ENCODE data around the gene RHOBTB1.

RHOBTB1 gene

GRCh38 chr10:60868946-60869345 lies 75.0 kb downstream of the RHOBTB1 start:
- TF ChIP-seq, protein P1, sequence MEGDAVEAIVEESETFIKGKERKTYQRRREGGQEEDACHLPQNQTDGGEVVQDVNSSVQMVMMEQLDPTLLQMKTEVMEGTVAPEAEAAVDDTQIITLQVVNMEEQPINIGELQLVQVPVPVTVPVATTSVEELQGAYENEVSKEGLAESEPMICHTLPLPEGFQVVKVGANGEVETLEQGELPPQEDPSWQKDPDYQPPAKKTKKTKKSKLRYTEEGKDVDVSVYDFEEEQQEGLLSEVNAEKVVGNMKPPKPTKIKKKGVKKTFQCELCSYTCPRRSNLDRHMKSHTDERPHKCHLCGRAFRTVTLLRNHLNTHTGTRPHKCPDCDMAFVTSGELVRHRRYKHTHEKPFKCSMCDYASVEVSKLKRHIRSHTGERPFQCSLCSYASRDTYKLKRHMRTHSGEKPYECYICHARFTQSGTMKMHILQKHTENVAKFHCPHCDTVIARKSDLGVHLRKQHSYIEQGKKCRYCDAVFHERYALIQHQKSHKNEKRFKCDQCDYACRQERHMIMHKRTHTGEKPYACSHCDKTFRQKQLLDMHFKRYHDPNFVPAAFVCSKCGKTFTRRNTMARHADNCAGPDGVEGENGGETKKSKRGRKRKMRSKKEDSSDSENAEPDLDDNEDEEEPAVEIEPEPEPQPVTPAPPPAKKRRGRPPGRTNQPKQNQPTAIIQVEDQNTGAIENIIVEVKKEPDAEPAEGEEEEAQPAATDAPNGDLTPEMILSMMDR (conservative IDR thresholded peaks at IDR 0.05) = no peak
- no peak overlapping the region for H3K27ac ChIP-seq

GRCh38 chr10:60865198-60865783 lies 78.7 kb downstream of the RHOBTB1 start:
- TF ChIP-seq, protein P1 (conservative IDR thresholded peaks at IDR 0.05) = no peak
- H3K27ac ChIP-seq = no peak overlapping the region

DNA sequence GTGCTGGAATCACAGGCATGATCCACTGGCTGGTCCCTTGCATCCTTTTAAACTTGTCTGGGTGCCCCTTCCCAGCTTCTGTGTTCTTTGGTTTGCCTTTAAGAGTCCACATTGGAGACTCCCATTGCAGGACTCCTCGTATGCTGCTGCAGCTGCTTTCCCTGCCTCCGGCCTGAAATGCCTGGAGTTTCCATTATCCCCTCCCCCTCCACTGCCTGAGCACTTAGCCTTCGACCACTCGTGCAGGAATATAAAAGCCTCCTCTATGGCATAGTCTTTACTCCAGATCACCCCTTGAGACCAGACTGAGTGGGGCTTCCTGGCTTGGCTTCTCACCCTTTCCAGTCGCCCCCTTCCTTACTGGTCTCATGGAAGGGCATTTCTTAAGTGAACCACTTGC lies 80.2 kb downstream of the RHOBTB1 start:
- H3K27ac ChIP-seq = no peak overlapping the region
- TF ChIP-seq, protein P1 (conservative IDR thresholded peaks at IDR 0.05) = no peak

DNA sequence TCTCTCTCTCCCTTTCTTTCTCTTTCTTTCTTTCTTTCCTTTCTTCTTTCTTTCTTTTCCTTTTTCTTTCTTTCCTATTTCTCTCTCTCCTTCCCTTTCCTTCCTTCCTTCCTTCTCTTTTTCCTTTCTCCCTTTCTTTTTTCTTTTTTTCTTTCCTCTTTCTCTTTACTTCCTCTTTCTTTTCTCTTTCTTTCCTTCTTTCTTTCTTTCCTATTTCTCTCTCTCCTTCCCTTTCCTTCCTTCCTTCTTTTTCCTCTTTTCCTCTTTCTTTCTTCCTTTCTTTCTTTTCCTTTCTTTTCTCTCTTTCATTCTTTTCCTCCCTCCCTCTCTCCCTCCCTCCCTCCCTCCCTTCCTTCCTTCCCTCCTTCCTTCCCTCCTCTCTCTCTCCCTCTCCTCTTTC lies 81.5 kb downstream of the RHOBTB1 start:
- H3K27ac ChIP-seq = no peak overlapping the region
- TF ChIP-seq, protein P1 (conservative IDR thresholded peaks at IDR 0.05) = no peak

GRCh38 chr10:60856405-60856804 lies 87.6 kb downstream of the RHOBTB1 start:
- TF ChIP-seq, protein P1 (conservative IDR thresholded peaks at IDR 0.05) = no peak
- no peak overlapping the region for H3K27ac ChIP-seq

- TF ChIP-seq, protein P1 (conservative IDR thresholded peaks at IDR 0.05) = no peak
These were observed 90.3 kb downstream of the RHOBTB1 start for GRCh38 chr10:60853637-60854036.

DNA sequence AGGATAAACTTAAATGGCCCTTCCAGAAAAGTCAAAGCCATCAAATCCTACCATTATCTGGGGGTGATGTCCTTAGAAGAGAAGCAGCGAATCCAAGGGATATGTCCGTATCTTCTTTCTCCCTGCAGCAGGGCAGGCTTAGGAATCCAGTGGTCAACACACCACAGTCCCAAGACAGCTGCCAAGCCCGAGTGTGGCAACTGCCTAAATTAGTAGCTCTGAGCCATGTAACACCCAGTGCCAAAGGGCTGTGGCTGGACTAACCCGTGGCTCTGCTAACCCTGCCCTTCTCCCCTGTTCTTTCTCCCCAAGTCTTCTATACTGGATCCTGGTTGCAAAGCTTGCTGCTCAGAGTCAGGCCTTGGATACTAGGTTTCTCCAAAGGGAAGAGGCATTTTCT lies 90.9 kb downstream of the RHOBTB1 start:
- TF ChIP-seq, protein P1 (conservative IDR thresholded peaks at IDR 0.05) = no peak
- H3K27ac ChIP-seq = no peak overlapping the region

More at GRCh38 chr10:60853637-60854036, 90.3 kb downstream of the RHOBTB1 start:
- H3K27ac ChIP-seq = no peak overlapping the region
